PC-3 (cell line): Measurements from ENCODE around the gene TTC28. TPM values are rescaled to one million over a fixed set of nuclear protein-coding genes. Genes with fewer than 3 reads are reported as not detected.

ENCODE experiments used
- ATAC-seq: fragments of 200-7000 bp; cut with Tn5 transposase; 2 replicates; pipeline ENCODE4 v1.9.1; 2020; ENCODE audit warnings: mild to moderate bottlenecking, moderate library complexity
- BruUV-seq: library from RNA; stranded (reverse); fragments of 400-500 nt; replicated peaks from 2 replicates; lab custom pipeline; 2021; lab: Mats Ljungman, UMichigan
- CTCF ChIA-PET: fragments of 300-600 bp; sonication (Branson Sonifier 250); formaldehyde crosslinking; loops from one replicate; lab custom pipeline; 2022; ENCODE audit warnings: antibody characterized with exemption; lab: Charles Lee
- POLR2A ChIA-PET: fragments of 300-600 bp; sonication (Branson Sonifier 250); formaldehyde crosslinking; loops from one replicate; lab custom pipeline; 2022; ENCODE audit warnings: antibody characterized with exemption; ENCODE audit not compliant: unreplicated experiment; lab: Charles Lee
- DNase-seq: peaks from one replicate; pipeline ENCODE4 v3.0.0-alpha.2; 2015
- H2AFZ ChIP-seq: fragments of 300-600 bp; sonication (generic); 2 replicates; pipeline ENCODE4 v1.6.0; 2016; ENCODE audit warnings: antibody characterized with exemption, low read length
- H3F3A ChIP-seq: fragments of 300-600 bp; sonication (generic); one replicate; pipeline ENCODE4 v1.6.0; 2017; ENCODE audit warnings: antibody characterized with exemption, low read length, control low read depth, mild to moderate bottlenecking; ENCODE audit not compliant: unreplicated experiment
- H3K27ac ChIP-seq: fragments of 300-600 bp; sonication (generic); 2 replicates; pipeline ENCODE4 v1.5.1; 2016; ENCODE audit warnings: mild to moderate bottlenecking, low read length
- H3K27me3 ChIP-seq: fragments of 300-600 bp; sonication (generic); 2 replicates; pipeline ENCODE4 v1.6.1; 2016; ENCODE audit warnings: low read length, mixed read lengths
- H3K36me3 ChIP-seq: fragments of 300-600 bp; sonication (generic); 2 replicates; pipeline ENCODE4 v1.6.1; 2016; ENCODE audit warnings: low read depth, mixed run types, low read length, mixed read lengths
- H3K4me1 ChIP-seq: fragments of 300-600 bp; sonication (generic); 2 replicates; pipeline ENCODE4 v1.5.1; 2016; ENCODE audit warnings: low read length; ENCODE audit not compliant: insufficient read depth
- H3K4me2 ChIP-seq: fragments of 300-600 bp; sonication (generic); 2 replicates; pipeline ENCODE4 v1.6.0; 2016; ENCODE audit warnings: low read length
- H3K4me3 ChIP-seq: fragments of 300-600 bp; sonication (generic); 2 replicates; pipeline ENCODE4 v1.5.1; 2016; ENCODE audit warnings: mild to moderate bottlenecking, low read length, mixed read lengths
- H3K79me2 ChIP-seq: fragments of 300-600 bp; sonication (generic); 2 replicates; pipeline ENCODE4 v1.6.1; 2017; ENCODE audit warnings: low read length, mixed read lengths
- H3K9ac ChIP-seq: fragments of 300-600 bp; sonication (generic); 2 replicates; pipeline ENCODE4 v1.6.0; 2016; ENCODE audit warnings: mild to moderate bottlenecking, low read length
- H3K9me2 ChIP-seq: fragments of 300-600 bp; sonication (generic); replicated peaks from 2 replicates; pipeline ENCODE4 v1.6.1; 2016; ENCODE audit warnings: mixed run types, low read length, mixed read lengths
- H3K9me3 ChIP-seq: fragments of 300-600 bp; sonication (generic); 2 replicates; pipeline ENCODE4 v1.6.1; 2016; ENCODE audit warnings: low read length, mixed read lengths
- H4K20me1 ChIP-seq: fragments of 300-600 bp; sonication (generic); 2 replicates; pipeline ENCODE4 v1.6.1; 2016; ENCODE audit warnings: low read length, mixed read lengths
- CTCF ChIP-seq: fragments of 300-600 bp; sonication (generic); conservative IDR thresholded peaks from 2 replicates; pipeline ENCODE4 v1.5.1; 2017; ENCODE audit warnings: antibody characterized with exemption, low read depth, mild to moderate bottlenecking, low read length
- EZH2 ChIP-seq: fragments of 300-600 bp; sonication (generic); IDR thresholded peaks from one replicate; pipeline ENCODE4 v1.6.1; 2017; ENCODE audit warnings: antibody characterized with exemption, mild to moderate bottlenecking, low read length; ENCODE audit not compliant: unreplicated experiment
- EZH2phosphoT487 ChIP-seq: fragments of 300-600 bp; sonication (generic); IDR thresholded peaks from 2 replicates; pipeline ENCODE4 v1.6.1; 2018; ENCODE audit warnings: mild to moderate bottlenecking, antibody characterized with exemption, low read length, borderline replicate concordance
- intact Hi-C: fragments of 100-400 bp; cut with micrococcal nuclease; formaldehyde crosslinking; loops from 2 replicates; pipeline ENCODE4 v1.9.0; 2023
- total RNA-seq: library from RNA; depleted of rRNA; stranded (reverse); fragments of >200 nt; gene quantifications from 2 replicates; pipeline ENCODE4 v1.2.3, GENCODE V29; 2014

The TTC28 gene
- total RNA-seq, 1 experiment from 2014 or later, result 6.3 TPM

GRCh38 chr22:27996529-27996925, 683.1 kb downstream of the TTC28 start:
- no peak for ATAC-seq
- CTCF ChIA-PET, result no interaction called here
- Histone ChIP-seq H2AFZ (no peak overlapping the region), H3K9me3 (no peaks in the 10 kb centered on the region), H3K9me2 (no peaks in the 10 kb centered on the region), H3K4me3 (no peak overlapping the region), H4K20me1 (no peaks in the 10 kb centered on the region), H3K27me3 (no peaks in the 10 kb centered on the region), H3K4me1 (no peaks in the 10 kb centered on the region), H3K4me2 (no peak overlapping the region), H3K9ac (no peak overlapping the region), H3F3A (no peaks in the 10 kb centered on the region), H3K36me3 (no peaks in the 10 kb centered on the region), H3K79me2 (no peaks in the 10 kb centered on the region), H3K27ac (no peak overlapping the region)
- intact Hi-C loops, result no loop called here
- BruUV-seq, result no TSS peak
- POLR2A ChIA-PET, result no interaction called here
- no peak for DNase-seq
- TF ChIP-seq EZH2, result no peak
- no peak for TF ChIP-seq EZH2phosphoT487
- no peak for TF ChIP-seq CTCF

- ChIA-PET CTCF (no interaction called here), POLR2A (no interaction called here)
- Histone ChIP-seq H4K20me1 (no peaks in the 10 kb centered on the region), H3K36me3 (no peaks in the 10 kb centered on the region), H3K27me3 (no peaks in the 10 kb centered on the region), H3F3A (no peaks in the 10 kb centered on the region), H3K9me2 (no peaks in the 10 kb centered on the region), H3K4me3 (no peak overlapping the region), H3K4me2 (no peak overlapping the region), H3K4me1 (no peaks in the 10 kb centered on the region), H2AFZ (no peak overlapping the region), H3K79me2 (no peaks in the 10 kb centered on the region), H3K27ac (no peak overlapping the region), H3K9me3 (no peaks in the 10 kb centered on the region), H3K9ac (no peak overlapping the region)
- peak; percentile 4 for DNase-seq
- intact Hi-C loops, result no loop called here
- TF ChIP-seq CTCF (no peak), EZH2 (no peak), EZH2phosphoT487 (no peak)
- ATAC-seq, result peak; percentile 42; the same call in 1 of the 2 replicates
- BruUV-seq, result no TSS peak
These were observed 683.7 kb downstream of the TTC28 start for GRCh38 chr22:27995801-27996528.

GRCh38 chr22:27994481-27995331, 684.9 kb downstream of the TTC28 start:
- Histone ChIP-seq H2AFZ (no peak overlapping the region), H3F3A (no peaks in the 10 kb centered on the region), H4K20me1 (no peaks in the 10 kb centered on the region), H3K36me3 (no peaks in the 10 kb centered on the region), H3K27me3 (no peaks in the 10 kb centered on the region), H3K79me2 (no peaks in the 10 kb centered on the region), H3K4me1 (no peaks in the 10 kb centered on the region), H3K4me2 (no peak overlapping the region), H3K9ac (no peak overlapping the region), H3K9me2 (no peaks in the 10 kb centered on the region), H3K27ac (no peak overlapping the region), H3K9me3 (no peaks in the 10 kb centered on the region), H3K4me3 (no peak overlapping the region)
- POLR2A ChIA-PET, result no interaction called here
- no peak for DNase-seq
- TF ChIP-seq CTCF (no peak), EZH2phosphoT487 (no peak), EZH2 (no peak)
- CTCF ChIA-PET, result no interaction called here
- no TSS peak for BruUV-seq
- no peak for ATAC-seq
- intact Hi-C loops, result no loop called here
